ENCODE data around the gene RHOBTB1. TPM values are rescaled to one million over a fixed set of nuclear protein-coding genes. Genes with fewer than 3 reads are reported as not detected.

The RHOBTB1 gene
- polyA plus RNA-seq, 3 donors from 2014 or later: 0.04 to 0.64 TPM; not detected in 1

DNA sequence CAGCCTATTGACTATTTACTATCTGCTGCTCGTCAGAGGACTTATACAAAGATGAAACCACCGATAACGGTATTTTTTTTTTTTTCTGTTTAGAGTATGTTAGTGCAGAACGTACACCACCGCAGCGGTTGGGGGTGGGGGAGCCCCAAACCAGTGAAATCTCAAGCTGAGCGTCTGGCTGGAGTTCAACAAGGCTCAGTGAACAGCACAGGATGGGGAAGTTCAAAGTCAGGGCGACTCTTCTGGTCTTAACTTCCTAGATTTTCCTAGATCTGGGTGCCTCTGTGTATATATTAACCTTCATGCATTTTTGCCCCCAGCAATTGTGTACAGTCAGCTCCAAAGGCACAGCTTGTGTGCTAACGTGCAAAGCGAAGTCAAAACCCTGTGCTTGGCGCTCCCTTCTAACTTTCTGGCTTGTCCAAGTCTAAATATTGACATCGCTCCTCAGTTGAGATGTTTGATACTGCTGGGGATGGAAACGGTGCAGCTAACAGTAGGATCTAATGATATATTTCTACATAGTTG, 1.1 kb downstream of the RHOBTB1 start:
- Mint-ChIP-seq H3K36me3 (no peaks in the 10 kb centered on the region), H3K27me3 (ENCODE audit: low read depth in 3 of 3) (peaks cover 8 to 12% (median 10%) of the 10 kb centered on the region in 3 donors), H3K9me3 (no peaks in the 10 kb centered on the region), H3K4me3 (peak overlapping the region; percentile 65 to 77 (median 73)), H3K4me1 (peaks cover 13 to 20% of the 10 kb centered on the region in 2 donors), H3K27ac (peak overlapping the region in 2 of 6 donors; percentile 15 to 38)
- DNase-seq: peak; percentile 17 to 32 (median 25)

DNA sequence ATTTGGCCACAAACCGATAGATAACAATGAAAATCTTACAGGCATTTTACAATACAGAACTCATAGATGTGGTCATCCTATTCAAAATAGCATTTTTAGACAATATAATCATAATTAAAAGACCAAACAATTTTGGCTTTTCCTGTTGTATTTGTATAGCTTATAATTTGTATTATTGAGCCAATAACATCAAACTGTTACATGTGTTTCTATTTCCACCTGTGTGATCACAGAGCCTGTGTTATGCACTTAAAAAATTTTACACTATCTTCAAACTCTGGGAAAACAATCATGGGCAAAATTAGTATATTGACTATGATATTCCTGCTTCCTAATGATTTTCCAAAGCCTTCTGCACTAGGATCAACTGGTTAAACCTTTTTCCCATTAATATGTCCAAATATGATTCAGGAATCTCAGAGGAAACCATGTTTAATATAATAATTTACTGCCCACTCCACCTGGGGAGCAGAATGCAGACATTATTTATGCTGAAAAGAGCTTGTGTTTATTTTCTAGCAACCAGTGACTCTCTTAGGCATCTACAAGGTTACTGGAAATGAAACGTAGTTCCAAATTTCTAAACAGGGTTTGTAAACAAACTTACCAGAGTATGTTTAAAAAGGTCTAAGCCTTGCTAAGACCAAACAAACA, 1.7 kb downstream of the RHOBTB1 start:
- H3K9me3 Mint-ChIP-seq: no peaks in the 10 kb centered on the region
- DNase-seq: no peak
- peak overlapping the region in 4 of 5 donors; percentile 65 to 77 (median 72) for H3K4me3 Mint-ChIP-seq
- H3K36me3 Mint-ChIP-seq: no peaks in the 10 kb centered on the region
- H3K27ac Mint-ChIP-seq: no peak overlapping the region
- H3K4me1 Mint-ChIP-seq: peaks cover 13 to 20% of the 10 kb centered on the region in 2 donors
- peaks cover 8 to 10% (median 10%) of the 10 kb centered on the region in 3 donors for H3K27me3 Mint-ChIP-seq (ENCODE audit: low read depth in 3 of 3)

DNA sequence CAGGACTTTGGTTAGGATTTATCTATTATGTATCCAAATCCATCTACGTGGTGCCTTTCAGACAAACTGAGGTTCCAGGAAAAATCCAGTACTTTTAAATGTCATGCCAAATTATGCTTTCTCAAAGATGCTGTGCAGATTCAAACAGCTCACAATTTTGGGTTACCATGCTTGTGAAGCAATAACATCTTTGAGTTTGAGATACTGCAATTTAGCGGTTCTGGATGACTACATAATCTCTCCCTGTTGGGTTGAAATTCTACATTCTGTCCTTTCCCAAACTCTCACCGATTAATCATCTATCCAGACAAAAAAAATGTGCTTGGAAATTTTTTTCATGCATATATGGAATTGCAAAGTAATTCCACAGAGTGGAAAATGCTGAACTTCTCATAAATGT, 3.5 kb downstream of the RHOBTB1 start:
- no peaks in the 10 kb centered on the region for H3K36me3 Mint-ChIP-seq
- no peak overlapping the region for H3K4me3 Mint-ChIP-seq
- DNase-seq: no peak
- H3K27ac Mint-ChIP-seq: no peak overlapping the region
- H3K9me3 Mint-ChIP-seq: no peaks in the 10 kb centered on the region
- peaks cover 13 to 19% of the 10 kb centered on the region in 2 donors for H3K4me1 Mint-ChIP-seq
- peaks cover 8 to 9% (median 9%) of the 10 kb centered on the region in 3 donors for H3K27me3 Mint-ChIP-seq (ENCODE audit: low read depth in 3 of 3)

DNA sequence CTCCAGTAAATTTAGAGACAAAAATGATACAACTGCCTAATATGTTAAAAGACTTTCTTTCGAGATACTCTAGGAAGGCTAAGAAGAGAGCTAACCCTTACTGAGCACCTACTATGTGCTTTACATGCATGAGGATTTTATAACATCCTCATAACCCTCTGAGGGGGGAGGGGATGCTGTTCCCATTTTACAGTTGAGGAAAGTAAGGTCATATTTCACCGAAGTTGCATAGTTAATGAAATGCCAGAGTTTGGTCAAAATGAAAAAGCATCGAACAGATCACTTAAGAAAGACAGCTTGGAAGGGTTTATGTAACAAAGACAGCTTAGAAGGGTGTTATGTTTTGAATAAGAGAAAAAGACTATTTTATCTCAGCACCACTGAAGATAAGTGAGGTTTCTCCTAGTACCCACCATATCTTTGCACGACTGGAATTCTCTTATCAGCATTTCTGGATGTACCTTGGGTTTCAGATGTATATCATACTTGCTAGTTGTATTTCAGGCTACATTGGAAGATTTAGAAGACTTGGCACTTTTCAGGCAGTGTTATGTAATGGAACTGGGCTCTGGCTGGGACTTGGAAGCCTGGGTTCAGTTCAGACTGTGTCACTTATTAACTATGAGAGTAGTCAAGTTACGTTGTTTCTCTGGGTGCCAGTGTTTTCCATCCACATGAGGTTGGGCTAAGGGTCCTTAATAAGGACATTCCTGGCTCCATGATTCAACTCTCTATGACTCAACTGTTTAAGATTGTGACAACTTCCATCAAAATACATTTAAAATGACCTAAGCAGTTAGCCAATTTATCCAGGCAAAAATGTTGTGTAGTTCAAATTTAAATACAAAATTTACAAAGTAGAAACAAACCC, 6.0 kb downstream of the RHOBTB1 start:
- H3K27me3 Mint-ChIP-seq (ENCODE audit: low read depth in 3 of 3): peaks cover 0 to 6% (median 1%) of the 10 kb centered on the region in 3 donors
- DNase-seq: no peak
- H3K4me1 Mint-ChIP-seq: peaks cover 4 to 7% of the 10 kb centered on the region in 2 donors
- no peaks in the 10 kb centered on the region for H3K36me3 Mint-ChIP-seq
- no peaks in the 10 kb centered on the region for H3K9me3 Mint-ChIP-seq
- no peak overlapping the region for H3K27ac Mint-ChIP-seq
- H3K4me3 Mint-ChIP-seq: no peak overlapping the region

DNA sequence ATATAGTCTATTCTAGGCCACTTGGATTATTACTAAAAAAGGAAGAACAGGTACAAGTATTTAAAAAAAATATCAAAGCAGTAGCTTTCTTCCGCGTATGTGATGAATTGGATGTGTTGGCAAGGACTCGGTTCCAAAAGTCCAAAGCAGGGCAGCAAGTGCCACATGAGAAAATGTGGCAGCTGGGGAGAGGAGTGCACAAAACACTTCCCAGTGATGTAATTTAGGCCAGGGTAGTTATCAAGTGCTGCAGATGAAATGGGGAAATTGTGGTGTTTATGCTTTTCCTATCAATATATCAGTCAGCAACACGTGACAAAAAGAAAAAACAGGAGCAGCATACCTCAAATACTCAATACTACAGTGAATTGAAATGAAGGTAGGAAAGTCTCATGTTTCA, 7.0 kb downstream of the RHOBTB1 start:
- Mint-ChIP-seq H3K4me3 (no peak overlapping the region), H3K9me3 (no peaks in the 10 kb centered on the region), H3K4me1 (no peaks in the 10 kb centered on the region), H3K36me3 (no peaks in the 10 kb centered on the region), H3K27ac (no peak overlapping the region), H3K27me3 (ENCODE audit: low read depth in 3 of 3) (peaks cover 1 to 2% (median 2%) of the 10 kb centered on the region in 3 donors)
- no peak for DNase-seq

DNA sequence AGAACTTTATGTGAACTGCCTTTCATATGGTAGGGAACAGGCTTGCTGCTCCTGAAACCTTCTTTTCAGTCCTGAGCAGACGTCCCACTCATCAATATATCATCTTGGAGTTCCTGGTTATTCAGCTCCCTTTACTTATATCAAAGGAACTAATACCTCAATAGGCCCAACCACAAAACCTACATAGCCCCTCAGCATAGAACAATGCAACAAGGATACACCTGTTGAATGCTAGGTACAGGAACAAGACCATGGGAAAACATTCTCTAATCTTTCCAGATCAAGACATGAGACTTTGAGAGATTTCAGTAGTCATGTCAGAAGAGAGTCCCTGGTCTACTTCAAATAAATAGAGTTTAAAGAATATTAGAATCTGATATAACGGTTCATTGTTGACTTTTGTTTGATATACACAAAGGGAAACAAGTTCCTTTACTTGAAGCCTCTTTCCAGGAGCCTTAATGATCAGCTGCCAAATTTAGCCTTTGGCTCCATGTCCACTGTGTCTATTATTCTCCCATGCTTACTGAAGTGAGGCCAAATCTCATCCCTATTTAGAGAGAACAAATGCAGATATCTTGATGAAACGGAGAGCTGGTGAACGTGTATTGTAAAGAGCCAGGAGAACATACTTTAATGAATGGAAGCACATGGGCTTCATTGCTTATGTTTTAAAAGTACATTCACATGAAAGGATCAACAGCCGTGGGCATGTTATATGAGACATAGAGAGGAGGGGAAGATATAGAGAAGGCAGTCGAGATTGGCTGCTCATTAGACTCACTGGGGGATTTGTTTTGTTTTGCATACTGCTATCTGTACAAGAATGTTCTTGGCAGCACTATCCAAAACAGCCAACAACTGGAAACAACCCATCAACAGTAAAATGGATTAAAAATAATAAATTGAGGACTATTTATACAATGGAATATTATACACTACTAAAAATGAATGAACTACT, 9.5 kb downstream of the RHOBTB1 start:
- H3K4me1 Mint-ChIP-seq: no peaks in the 10 kb centered on the region

DNA sequence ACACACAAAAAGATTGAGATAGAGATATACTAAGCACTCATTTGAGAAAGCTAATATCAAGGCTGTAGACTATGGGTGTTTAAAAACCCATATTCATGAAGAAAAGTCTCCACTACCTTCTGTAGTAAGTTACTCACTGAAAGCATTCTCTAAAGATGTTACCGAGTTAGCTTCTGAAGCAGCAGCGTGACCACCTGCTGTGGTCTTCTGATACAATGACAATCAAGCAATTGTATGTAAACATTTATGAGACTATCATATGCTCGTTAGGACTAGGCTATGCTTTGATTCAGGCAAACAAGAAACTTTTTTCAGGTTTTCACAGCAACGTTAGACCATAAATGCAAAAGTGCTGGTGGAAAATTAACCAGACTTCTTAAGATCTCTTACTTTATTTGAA, 11.2 kb downstream of the RHOBTB1 start:
- Mint-ChIP-seq H3K36me3 (no peaks in the 10 kb centered on the region), H3K9me3 (no peaks in the 10 kb centered on the region), H3K27ac (no peak overlapping the region), H3K4me3 (no peak overlapping the region), H3K27me3 (ENCODE audit: low read depth in 3 of 3) (peaks cover 1 to 2% (median 2%) of the 10 kb centered on the region in 3 donors), H3K4me1 (no peaks in the 10 kb centered on the region)
- no peak for DNase-seq

More for the DNA sequence above, 9.5 kb downstream of the RHOBTB1 start:
- DNase-seq: no peak
- Mint-ChIP-seq H3K27ac (no peak overlapping the region), H3K27me3 (ENCODE audit: low read depth in 3 of 3) (peaks cover 0 to 3% (median 2%) of the 10 kb centered on the region in 3 donors), H3K36me3 (no peaks in the 10 kb centered on the region), H3K9me3 (no peaks in the 10 kb centered on the region), H3K4me3 (no peak overlapping the region)

DNA sequence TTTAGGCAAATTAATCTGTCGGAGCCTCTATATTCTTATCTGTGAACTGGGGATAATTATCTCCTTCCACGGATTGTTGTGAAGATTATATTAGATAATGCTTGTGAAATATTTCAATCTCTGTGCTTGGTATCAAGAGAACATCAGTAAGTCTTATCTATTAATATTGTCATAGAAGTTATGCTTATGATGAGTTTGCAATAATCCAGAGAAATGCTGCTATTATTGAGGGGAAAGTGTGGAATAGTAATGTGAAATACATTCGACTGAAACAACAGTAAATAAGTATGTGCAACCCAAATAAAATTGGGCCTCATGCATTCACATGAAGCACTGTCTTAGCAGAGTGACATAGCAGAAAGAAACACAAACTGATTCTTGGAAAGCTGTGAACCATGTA, 13.7 kb downstream of the RHOBTB1 start:
- no peaks in the 10 kb centered on the region for H3K9me3 Mint-ChIP-seq
- peaks cover 1 to 2% (median 2%) of the 10 kb centered on the region in 3 donors for H3K27me3 Mint-ChIP-seq (ENCODE audit: low read depth in 3 of 3)
- H3K36me3 Mint-ChIP-seq: no peaks in the 10 kb centered on the region
- no peak for DNase-seq
- no peak overlapping the region for H3K4me3 Mint-ChIP-seq
- H3K4me1 Mint-ChIP-seq: no peaks in the 10 kb centered on the region
- no peak overlapping the region for H3K27ac Mint-ChIP-seq

DNA sequence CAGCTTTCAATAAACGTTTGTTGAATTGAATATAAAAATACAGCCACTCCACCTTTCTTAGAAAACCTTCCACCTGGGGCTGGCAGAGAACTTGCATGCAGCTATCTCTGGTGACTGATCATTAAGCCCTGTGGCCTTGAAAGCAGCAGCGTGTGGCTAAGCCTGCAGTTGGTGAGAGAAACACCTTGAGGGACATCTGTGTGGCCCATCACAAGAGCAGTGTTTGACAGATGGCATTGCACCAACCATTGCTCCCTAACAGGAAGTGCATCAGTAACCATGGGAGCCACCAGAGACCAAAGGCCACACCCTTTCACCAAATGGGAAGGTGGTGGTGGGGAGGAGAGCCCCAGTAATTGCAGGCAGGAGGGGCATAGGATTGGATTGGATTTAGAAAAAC, 22.4 kb downstream of the RHOBTB1 start:
- H3K27ac Mint-ChIP-seq: no peak overlapping the region
- no peaks in the 10 kb centered on the region for H3K36me3 Mint-ChIP-seq
- H3K9me3 Mint-ChIP-seq: peaks cover 0 to 1% (median 0%) of the 10 kb centered on the region in 6 donors
- no peaks in the 10 kb centered on the region for H3K27me3 Mint-ChIP-seq (ENCODE audit: low read depth in 3 of 3)
- H3K4me1 Mint-ChIP-seq: no peaks in the 10 kb centered on the region
- H3K4me3 Mint-ChIP-seq: no peak overlapping the region
- DNase-seq: no peak

DNA sequence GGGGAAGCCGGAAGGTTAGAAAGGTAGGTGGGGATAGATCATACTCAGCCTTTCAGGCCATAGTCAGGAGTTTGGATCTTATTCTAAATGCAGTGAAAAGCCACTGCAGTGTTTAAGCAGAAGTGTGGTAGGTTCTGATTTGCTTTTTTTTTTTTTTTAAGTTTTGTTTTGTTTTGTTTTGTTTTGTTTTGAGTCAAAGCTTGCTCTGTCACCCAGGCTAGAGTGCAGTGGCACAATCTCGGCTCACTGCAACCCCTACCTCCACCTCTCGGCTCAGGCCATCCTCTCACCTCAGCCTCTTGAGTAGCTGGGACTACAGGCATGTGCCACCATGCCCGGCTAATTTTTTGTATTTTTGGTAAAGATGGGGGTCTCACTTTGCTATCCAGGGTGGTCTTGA, 23.5 kb downstream of the RHOBTB1 start:
- Mint-ChIP-seq H3K36me3 (no peaks in the 10 kb centered on the region), H3K4me3 (no peak overlapping the region), H3K4me1 (no peaks in the 10 kb centered on the region), H3K27ac (no peak overlapping the region), H3K27me3 (ENCODE audit: low read depth in 3 of 3) (no peaks in the 10 kb centered on the region), H3K9me3 (peaks cover 0 to 1% (median 0%) of the 10 kb centered on the region in 6 donors)
- DNase-seq: no peak

DNA sequence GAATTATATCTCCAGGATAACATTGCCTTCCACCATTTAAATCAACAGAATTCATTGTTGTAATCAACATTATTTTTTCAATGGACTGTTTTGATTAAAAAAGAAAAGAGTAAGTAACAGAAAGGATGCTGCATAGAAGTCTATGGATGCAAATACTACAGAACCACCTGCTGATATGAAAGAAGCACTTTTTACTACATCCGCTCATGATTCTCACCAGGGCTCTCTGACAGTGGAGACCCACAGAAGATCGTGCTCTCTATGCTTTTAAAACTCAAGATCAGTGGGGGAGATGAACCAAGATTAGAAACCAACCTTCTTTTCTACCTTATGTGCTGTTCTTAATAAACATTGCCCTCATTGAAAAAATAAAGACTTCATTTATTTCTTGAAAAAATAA, 24.4 kb downstream of the RHOBTB1 start:
- no peak overlapping the region for H3K27ac Mint-ChIP-seq
- DNase-seq: no peak
- H3K27me3 Mint-ChIP-seq (ENCODE audit: low read depth in 3 of 3): no peaks in the 10 kb centered on the region
- H3K9me3 Mint-ChIP-seq: peaks cover 0 to 1% (median 0%) of the 10 kb centered on the region in 6 donors
- no peak overlapping the region for H3K4me3 Mint-ChIP-seq
- H3K36me3 Mint-ChIP-seq: no peaks in the 10 kb centered on the region
- no peaks in the 10 kb centered on the region for H3K4me1 Mint-ChIP-seq

DNA sequence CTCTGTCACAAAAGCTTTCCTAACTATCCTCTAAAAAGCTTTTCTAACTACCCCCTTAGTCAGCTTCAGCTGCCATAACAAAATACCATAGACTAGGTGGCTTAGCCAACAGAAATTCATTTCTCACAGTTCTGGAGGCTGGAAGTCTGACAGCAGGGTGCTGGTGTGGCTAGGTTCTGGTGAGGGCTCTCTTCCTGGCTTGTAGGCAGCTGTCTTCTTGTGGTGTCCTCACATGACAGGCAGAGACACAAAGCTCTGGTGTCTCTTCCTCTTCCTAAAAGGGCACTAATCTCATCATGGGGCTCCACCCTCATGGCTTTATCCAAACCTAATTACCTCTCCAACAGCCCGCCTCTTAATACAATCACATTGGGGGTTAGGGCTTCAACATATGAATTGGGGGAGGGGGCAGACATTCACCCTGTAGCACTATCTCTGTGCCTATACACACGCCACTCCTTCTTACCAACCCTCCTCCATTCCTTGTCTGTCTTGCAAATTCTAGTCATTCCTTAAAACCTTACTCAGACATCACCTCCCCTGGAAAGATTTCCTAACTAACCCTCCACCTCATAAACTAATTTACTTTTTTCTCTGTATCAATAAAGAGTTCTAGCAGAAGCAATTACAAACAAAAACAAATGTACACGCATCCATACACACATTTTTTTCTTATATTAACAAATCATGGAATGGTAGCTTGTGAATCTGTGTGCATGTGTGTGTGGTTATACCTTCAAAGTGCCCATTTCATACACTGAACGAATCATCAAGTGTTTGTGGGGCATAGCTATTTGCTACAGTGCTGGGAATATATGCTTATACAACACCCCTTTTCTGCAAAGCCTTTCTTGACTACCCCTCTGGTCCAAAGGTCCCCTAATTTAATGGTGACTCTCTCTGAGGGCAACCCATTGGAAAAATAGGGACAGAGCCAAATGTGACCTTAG, 26.4 kb downstream of the RHOBTB1 start:
- no peak overlapping the region for H3K27ac Mint-ChIP-seq
- DNase-seq: no peak
- peaks cover 0 to 3% (median 0%) of the 10 kb centered on the region in 6 donors for H3K9me3 Mint-ChIP-seq
- no peak overlapping the region for H3K4me3 Mint-ChIP-seq
- H3K36me3 Mint-ChIP-seq: no peaks in the 10 kb centered on the region
- no peaks in the 10 kb centered on the region for H3K27me3 Mint-ChIP-seq (ENCODE audit: low read depth in 3 of 3)
- no peaks in the 10 kb centered on the region for H3K4me1 Mint-ChIP-seq
